Middle frontal gyrus (tissue), 1 donor: ENCODE measurements around the gene PLXDC1.

ENCODE experiments used
- DNase-seq: peaks from one replicate; pipeline ENCODE4 v3.0.0-alpha.2; 2015; ENCODE audit warnings: low spot score; ENCODE audit errors: extremely low spot score

Gene PLXDC1

GRCh38 chr17:39016193-39017153, 135.0 kb downstream of the PLXDC1 start:
- no peak for DNase-seq

GRCh38 chr17:39015546-39015935, 135.9 kb downstream of the PLXDC1 start:
- no peak for DNase-seq

- no peak for DNase-seq
Measured at GRCh38 chr17:39014795-39015545, 136.5 kb downstream of the PLXDC1 start.

GRCh38 chr17:39014044-39014794, 137.2 kb downstream of the PLXDC1 start:
- DNase-seq = no peak
